Left hindlimb (tissue), 1 donor: ENCODE measurements around the gene KIF2A.
A peak's percentile ranks its signal among the peaks of the same experiment; 100 is the strongest.

Experiments used
- DNase-seq: peaks from one replicate; pipeline ENCODE4 v3.0.0-alpha.2; 2018

KIF2A gene

DNA sequence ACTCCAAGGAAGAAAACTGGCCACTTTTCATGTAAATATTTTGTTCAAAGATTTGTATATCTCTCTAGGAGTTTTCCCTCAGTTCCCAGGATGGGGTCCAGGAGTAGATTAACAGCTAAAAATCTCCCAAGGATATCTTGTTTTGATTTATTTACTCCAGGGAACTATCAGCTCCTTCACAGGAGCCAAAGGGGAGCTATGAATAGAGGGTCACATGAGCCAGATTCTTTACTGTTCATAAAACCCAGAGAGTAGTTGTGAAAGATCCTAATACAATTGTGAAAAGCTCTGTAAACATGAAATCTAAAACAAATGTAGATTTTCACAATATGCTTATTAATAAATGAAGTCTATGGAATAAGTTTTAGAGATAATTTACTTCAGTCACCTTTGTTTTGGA lies 80.8 kb downstream of the KIF2A start:
- no peak for DNase-seq

DNA sequence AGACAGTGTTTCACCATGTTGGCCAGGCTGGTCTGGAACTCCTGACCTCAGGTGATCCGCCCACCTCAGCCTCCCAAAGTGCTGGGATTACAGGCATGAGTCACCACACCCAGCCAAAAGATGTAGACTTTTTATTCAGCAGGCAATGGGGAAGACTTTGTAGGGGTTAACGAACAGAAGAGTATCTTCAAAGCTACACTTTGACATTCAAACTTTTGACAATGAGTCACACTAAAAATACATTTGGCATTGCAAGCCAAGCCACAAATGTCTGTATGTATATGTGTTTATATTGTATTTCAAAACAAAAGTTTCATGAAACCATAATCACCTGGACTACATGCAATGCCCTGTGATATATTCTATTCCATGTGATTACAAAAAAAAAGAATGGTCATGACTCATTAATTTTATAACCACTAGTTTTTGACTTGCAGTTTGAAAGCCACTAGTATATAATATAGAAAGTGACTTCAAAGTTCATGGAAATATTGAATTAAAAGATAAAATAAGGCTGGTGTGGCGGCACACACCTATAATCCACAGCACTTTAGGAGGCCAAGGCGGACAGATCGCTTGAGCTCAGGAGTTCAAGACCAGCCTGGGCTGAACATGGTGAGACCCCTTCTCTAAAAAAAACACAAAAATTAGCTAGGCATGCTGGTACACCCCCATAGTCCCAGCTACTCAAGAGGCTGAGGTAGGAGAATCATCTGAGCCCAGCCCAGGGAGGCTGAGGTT lies 89.4 kb downstream of the KIF2A start:
- DNase-seq: no peak

DNA sequence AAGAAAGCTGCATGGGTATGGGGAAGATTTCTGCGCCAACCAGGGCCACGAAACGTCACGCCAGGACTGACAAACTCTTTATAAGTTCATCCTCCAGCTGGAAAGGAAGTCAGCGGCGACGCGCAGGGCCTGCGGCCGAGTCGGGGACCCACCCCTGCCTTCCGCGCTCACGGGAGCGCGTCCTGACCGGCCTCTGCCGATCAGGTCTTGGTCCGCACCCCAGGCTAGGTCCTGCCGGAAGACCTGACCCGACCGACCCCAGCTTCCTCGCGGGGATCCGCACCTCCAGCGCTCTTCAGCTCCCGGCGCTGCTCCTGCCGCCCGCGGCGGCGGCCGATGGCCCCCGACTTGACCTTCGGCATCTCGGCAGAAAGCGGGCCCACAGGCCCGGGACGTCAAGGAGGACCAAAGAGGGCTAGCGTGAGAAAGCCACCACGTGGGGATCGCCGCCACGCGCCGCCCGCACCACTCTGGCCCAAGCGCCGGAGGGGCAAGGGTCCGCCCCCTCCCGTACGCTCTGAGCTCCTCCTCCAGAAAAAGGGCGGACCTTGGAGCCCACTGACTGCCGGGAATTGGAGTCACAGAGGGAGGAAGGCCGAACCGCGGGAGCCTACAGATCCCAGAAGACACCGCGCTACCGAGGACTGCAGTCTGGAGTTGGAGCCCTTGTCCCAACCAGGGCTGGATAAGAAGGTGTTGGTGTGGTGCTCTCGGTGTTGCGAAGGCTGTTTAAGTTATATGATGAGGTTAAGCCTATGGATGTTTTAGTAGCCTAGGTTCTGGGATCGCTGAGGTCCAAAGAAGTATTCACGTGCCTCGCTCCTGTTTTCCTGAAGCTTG lies 97.6 kb downstream of the KIF2A start, which contains the start of gene DIMT1:
DIMT1 (minus strand) TSS at position 495 of the 840 bp plus-strand sequence; CDS start at position 362, 133 bp downstream.
- DNase-seq: peak; percentile 97

DNA sequence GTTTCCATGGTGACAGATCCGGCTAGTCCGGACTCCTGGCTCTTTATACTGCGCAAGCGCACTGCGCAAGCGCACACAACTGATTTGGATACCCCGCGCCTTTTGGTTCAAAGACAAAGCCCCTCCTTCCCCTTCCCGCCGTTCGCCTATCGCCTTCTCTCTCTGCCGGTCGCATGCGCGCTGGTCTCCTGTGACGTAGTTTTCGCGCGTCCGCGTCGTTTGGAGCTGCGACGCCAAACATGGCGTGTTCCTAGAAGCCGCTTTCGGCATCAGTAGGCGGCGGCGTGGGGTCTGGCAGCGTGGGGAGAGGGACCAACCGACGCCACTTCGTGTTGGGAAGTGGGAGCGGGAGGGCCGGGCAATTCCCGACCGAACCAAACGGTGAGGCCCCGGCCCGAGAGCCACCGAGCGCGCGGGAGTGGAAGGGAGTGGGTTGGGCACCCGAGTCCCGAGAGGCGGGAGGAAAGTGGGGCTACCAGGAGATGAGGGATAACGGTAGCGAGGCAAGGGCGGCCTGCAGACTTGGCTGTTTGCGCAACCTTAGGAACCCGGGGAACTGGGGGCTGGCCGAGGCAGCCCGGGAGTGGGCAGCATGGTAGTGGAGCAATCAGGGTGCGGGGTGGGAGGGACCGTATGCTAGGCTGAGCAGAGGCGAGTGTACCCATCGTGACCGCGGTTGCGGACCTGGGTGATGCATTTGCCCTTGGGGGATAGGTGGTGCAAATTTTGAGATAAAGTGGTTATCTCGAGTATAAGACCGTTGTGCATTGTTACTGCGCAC lies 106.7 kb downstream of the KIF2A start, which contains the start of gene IPO11:
IPO11 (plus strand) TSS at position 215 of the 781 bp plus-strand sequence. CDS start 24,517 bp downstream, outside the sequence.
- peak; percentile 99 for DNase-seq

DNA sequence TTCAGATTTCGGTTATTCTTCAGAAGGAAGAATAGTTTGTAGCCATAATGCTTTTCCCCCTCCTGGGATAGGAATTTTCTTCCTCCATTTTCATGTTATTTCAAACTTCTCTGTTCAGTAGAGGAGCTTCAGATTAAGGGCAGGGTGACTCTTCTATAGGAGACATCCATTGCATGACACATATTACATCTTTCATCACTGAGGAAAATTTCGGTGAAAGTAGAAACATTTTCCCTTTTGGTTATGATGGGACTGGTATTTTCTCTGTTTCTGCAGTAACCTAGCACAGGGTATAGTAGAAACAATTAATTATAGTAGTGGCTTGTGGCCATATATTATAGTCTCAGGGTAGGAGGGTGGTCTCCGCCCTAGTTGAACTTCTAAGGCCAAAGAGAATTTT lies 107.7 kb downstream of the KIF2A start:
- no peak for DNase-seq

DNA sequence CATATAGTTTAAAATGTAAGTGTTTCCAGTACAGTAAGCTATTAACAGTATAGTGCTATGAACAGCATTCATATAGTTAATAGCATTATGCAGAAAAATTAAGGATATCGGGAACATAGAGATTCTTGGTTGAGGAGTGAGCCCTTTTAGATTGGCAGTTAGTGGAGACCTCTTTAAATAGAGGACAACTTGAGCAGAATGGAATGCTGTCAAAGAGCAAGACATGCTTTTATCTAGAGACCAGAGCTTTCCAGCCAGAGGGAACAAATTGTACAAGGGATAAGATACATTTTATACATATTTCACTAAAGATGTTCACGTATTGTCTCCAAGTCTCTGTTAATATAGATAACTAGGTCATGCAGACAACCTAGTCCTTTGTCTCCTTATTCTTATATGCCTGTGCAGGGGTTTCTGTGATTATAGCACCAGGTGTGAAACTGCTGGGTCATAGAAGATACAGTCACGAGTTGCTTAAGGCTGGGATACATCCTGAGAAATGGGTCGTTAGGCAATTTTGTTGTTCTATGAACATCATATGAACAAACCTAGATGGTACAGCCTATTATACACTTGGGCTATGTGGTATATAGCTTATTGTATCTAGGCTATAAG lies 112.6 kb downstream of the KIF2A start:
- no peak for DNase-seq

DNA sequence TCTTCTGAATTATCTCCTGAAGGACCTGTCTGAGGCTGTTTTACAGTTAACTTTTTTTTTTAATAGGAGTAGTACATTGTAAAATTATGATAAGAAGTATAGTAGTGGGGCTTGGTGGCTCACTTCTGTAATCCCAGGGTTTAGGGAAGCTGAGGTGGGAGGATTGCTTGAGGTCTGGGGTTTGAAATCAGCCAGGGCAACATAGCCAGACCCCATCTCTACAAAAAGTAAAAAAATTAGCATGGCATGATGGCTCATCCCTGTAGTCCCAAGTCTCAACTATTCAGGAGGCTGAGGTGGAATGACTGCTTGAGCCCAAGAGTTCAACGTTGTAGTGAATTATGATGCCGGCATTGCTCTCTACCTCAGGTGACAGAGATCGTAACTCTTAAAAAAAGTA lies 113.6 kb downstream of the KIF2A start:
- DNase-seq: no peak

DNA sequence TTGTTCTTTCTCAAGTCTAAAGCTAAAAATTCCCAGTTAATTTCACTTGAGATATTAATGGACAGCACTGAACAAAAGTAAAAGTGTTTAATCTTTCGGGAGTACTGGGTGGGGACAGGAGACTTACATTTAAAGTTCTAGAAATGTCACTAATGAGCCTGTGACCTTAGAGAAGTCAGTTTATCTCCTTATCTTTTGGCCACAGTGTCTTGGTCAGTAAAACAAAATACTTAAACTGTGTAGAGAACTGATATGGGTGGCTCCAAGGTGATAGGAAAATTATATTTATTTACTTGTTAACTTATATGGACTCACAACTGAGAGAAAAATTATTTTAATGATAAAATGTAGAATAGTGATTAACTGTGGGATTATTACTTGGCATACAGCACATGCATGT lies 115.4 kb downstream of the KIF2A start:
- no peak for DNase-seq

DNA sequence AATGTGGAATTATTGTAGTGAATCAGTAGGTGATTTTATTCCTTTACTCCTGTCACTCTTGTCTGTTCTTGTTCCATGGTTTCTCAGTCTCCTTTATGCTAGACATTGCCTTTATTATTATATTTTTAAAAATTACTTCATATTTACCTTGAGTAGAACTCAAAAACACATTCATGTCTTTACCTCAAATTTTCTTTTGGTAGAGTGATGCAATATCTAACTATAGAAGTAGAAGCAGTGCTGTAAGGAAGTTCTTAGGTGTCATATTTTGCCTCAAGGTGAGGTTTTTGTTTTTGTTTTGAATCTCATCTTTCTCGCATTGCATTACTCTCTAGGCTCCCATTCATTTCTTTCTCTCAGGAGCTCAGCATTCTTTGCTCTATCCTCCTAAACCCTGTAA lies 118.8 kb downstream of the KIF2A start:
- no peak for DNase-seq

DNA sequence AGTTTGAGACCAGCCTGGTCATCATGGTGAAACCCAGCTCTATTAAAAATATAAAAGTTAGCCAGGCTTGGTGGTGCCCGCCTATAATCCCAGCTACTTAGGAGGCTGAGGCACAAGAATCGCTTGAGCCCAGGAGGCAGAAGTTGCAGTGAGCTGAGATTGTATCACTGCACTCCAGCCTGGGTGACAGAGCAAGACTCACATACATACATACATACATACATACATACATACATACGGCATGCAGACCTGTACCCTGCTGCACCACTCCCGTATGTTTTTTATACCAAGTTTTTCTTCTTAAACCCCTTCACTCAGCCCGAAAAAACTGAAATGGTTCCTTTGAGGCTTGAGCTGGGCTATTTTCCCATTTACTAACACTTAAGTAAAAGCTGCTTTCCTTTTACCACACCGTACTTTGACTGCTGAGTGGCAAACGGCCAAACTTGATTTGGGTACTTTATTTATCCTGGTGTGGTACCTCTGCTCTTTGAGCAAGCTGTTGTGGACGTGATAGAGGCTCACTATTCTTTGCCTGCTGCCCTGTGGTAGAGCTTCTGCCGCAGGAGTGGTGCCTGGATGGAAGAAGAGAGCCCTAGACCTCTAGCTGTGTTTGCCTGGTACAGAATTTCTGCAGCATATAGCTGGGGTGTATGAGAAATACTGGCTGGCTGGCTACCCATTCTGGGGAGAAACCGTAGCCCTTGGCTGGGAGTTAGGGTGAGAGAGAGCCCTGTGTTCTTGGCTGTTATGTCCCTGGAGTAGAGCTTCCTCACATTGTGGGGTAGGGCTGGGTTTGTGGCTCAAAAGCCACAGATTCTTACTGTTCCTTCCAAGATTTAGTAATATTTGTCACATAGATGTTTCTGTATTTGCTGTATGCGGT lies 126.0 kb downstream of the KIF2A start:
- DNase-seq: no peak

DNA sequence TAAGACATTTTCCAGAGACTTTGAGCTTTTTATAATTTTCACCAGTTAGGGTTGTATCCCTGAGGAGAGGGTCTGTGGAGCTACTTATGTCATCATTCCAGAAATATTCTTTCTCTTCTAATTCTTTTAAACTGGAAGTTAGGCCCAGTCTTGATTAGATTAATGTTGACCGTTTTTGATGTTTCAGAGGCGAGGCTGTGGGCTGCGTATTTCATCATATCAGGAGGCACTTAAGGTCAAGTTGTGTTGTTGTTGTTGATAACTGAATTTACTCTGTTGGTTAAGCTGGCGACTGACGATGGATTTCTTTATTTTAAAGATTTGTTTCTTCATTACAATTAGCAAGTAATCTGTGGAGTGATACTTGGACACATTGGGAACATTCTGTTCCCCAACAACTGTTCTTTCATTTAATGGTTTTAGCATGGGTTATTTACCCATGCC lies 126.6 kb downstream of the KIF2A start:
- DNase-seq: no peak
